ENCODE results near the gene AGAP1.

Gene AGAP1

DNA sequence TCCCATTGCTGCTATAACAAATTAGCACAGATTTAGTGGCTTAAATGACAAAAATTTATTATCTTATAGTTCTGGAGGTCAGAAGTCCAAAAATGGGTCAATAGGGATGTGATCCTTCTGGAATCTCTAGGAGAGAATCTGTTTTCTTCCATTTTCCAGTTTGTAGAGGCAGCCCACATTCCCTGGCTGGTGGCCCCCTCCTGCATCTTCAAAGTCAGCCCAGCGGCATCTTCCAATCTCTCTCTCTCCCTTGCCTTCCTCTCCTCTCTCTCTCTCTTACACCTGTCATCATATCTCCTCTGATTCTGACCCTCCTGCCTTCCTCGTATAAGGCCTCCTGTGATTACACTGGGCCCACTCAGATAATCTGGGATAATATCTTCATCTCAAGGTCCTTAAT is 3.9 kb upstream of the AGAP1 start:
- DNase-seq (ENCODE audit: low read depth): no peak

DNA sequence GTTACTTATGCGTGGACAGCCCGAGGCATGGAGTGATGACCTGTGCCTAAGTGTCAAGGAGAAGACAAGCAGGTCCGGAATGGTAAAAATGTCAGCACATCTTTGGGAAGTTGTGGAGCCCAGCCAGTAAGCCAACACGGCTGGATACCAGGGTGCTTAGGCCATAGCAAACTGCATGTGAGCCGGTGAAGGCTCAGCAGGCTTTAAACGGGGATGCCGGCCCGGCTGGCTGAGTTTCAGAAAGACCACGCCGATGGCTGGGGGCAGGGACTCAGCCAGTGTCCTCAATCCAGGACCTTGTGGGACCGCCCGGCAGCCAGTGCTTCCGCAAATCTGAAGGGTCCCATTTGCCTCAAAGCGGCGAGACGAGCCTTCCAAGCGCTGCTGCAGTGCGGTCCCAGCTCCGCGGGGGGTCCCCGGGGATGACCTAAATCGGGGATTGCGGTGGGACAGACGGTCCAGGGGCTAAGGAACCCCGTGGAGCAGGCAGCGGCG is 946 bp upstream of the AGAP1 start:
- DNase-seq (ENCODE audit: low read depth): no peak

DNA sequence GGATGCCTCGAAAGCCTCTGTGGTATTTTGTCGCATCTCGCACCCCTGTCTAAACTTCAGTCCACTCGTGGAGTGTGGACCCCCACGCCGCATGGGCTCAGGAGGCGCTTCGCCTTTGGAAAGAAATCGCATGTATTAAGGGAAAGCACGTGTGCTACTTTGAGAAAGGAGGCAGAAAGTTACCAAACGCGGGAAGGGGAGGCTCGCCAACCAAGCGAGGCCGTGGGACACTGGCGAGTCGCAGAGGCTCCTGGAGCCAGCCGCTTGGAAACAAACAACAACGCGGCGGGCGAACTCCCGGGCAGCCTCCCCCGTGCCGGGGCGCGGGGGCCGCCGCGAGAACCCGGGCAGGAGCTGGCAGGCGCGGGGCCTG is 455 bp upstream of the AGAP1 start:
- no peak for DNase-seq (ENCODE audit: low read depth)

- DNase-seq (ENCODE audit: low read depth): no peak
Measured at GRCh38 chr2:235494716-235495372, 1.0 kb downstream of the AGAP1 start.

GRCh38 chr2:235495373-235496238 is 1.8 kb downstream of the AGAP1 start:
- DNase-seq (ENCODE audit: low read depth): no peak

GRCh38 chr2:235496239-235496621 is 2.4 kb downstream of the AGAP1 start:
- no peak for DNase-seq (ENCODE audit: low read depth)

- DNase-seq (ENCODE audit: low read depth): no peak
Measured at GRCh38 chr2:235497096-235497495, 3.3 kb downstream of the AGAP1 start.

- DNase-seq (ENCODE audit: low read depth): no peak
Measured at GRCh38 chr2:235498541-235498940, 4.7 kb downstream of the AGAP1 start.

DNA sequence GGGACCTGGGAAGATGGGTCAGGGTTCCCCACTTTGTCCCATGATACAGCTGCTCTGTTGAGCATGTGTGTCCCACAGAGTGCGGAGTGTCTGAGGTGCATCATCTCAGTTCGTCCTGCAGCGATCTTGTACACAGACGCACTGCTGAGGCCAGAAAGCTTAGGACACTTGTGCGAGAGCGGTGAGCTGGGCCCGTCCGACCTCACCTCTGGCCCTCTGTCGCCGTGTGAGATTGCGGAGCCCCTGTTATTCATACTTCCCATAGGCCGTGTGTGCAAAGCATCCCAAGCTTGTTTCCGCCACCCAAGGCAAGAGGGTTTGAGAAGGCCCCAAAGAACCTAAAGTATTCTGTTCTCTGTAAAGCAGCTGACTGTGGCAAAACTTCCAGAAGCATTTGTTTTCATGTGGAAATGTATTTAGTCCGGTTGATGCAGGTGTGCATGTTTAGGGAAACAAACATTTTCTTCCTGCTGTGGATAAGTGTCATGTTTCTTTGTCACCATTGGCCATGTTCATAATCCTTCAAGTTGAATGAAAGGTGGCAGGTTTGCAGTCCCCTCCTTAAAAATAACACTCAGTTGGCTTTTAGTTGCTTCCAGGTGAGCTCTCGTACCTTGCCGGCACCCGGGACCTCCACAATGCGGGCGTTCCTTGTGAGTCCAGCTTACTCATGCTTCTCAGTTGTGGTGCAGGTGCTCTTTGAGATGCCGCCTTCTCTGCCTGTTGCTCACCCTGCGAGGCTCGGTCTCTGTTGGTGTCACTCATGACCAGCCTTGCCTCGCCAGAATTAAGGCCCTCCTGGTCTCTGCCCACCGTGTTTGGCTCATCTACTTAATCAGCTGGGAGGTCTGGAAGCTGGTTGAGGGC is 5.3 kb downstream of the AGAP1 start:
- no peak for DNase-seq (ENCODE audit: low read depth)

- DNase-seq (ENCODE audit: low read depth): no peak
Measured at GRCh38 chr2:235500110-235500760, 6.4 kb downstream of the AGAP1 start.

DNA sequence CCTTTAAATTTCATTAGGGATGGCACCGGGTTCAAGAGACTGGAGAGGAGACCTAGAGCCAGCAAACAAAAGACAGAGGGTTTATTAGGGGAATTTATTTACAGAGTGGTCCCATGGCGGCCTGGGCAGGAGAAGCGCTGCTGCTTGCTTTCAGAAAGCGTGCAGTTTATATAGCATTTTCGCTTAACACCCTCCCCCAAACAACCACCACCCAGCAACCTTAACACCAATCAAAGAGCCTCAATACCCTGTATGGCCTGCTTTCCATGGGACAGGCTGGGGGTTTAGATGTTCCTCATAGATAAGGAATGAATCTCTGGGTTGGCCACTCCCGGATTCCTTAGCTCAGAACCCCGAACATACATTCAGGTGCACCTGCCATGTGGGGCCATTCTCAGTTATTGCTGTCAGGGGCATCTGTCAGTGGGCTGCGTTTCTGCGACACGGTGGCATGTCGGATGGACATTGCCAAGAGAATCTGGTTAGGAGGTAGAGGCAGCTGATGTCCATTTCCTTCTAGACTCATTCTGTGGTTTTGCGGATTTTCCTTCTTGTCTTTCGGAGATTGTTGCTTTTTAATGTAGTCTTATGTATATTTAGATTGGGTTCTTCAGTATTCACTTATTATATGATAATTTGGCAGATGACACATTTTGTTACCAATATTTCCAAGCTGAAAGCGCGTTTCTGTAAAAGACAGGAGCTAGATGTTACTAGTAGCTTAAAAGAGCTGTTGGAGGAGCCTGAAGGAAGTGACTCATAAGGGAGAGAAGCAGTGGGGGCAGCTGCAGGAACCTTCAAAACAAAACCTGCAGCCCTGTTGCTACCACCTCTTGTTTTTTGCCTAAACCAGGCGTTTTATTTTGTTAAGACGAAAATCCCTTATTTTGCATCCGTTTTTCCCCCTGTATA is 7.2 kb downstream of the AGAP1 start:
- no peak for DNase-seq (ENCODE audit: low read depth)

DNA sequence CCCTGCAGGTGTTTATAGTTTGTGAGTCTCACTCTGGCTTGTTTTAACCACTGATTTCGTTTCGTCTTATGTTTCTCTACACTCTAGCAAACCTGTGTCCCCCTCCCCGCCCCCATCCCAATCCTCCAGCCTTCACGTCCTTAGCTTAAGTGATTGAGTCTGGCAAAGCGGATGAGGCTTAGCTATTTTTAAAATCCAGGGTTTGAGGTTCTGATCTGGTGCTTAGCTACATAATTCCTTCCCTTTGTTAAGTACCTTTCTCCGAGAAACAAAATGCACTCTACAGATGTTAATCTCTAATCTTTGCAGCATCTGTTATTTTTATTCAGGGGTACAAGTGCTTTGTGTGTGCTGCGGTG is 7.8 kb downstream of the AGAP1 start:
- no peak for DNase-seq (ENCODE audit: low read depth)

DNA sequence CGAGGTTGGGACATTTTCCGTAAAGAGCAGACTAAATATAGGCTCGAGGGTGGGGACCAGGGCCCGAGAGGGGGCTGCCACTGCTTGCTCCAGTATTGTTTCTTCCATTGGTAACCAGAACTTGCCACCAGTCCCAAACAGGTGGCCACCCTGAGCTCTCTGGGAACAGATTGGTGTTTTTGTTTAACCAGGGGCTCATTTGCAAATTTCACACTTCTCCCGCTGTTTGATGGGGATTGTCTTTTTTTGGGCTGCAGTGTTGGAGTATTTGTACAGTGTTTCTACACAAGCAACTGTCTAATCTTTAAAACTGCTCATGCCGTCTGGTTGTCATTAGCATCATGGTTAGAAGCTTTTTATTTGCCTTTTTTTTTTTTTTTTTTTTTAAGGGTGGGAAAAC is 8.5 kb downstream of the AGAP1 start:
- DNase-seq (ENCODE audit: low read depth): no peak

GRCh38 chr2:235504441-235505180 is 10.8 kb downstream of the AGAP1 start:
- no peak for DNase-seq (ENCODE audit: low read depth)

DNA sequence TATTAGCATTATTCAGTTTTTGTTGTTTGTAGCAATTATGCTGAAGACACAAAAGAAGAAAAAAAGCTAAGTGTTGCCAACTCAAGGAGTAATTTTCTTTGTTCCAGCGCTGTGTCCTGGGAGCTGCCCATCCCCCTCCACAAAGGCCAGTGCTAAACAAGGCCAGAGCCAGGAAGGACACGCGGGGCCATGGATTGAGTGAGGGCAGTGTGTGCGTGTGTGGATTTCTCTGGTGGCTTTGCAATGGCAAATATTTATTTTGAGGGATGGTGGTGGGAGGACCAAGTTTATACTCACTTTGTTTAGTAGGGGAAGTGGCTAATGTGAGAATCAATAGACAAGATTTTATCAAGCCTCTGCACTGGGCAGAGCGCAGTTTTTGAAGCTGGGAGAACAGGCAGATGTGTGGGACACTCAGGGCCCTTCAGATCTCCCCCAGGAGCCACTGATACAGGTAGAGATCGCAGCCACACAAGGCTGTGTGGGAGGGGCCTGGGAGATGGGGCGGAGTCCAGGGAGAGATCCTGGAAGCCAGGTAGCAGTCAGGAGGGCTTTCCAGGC is 11.4 kb downstream of the AGAP1 start:
- no peak for DNase-seq (ENCODE audit: low read depth)

DNA sequence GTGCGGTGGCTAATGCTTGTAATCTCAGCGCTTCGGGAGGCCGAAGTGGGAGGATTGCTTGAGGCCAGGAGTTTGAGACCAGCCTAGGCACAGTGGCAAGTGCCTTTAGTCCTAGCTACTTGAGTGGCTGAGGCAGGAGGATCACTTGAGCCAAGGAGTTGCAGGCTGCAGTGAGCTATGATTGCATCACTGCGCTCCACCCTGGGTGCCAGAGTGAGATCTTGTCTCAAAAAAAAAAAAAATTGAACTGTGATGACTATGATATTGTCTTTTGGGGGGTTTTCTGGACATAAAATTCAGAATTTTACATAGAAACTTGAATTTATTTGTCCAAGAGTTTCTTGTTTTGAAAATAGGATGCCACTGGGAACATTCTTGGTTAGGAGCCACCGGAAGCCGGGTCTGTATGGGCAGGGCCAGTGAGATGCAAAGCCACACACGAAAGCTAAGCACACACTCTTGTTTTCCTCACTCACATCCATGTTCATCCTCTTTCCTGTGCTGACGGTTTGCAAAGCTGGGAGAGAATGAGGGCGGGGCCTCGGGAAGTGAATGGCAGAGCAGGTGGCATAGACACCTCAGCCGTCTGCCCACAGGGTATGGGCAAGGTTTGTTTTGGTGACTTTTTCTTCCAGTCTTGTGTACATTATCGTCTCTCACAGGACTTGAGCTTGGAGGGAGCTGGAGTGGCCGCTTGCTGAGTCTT is 12.6 kb downstream of the AGAP1 start:
- DNase-seq (ENCODE audit: low read depth): no peak

GRCh38 chr2:235506997-235507615 is 13.3 kb downstream of the AGAP1 start:
- DNase-seq (ENCODE audit: low read depth): no peak

- DNase-seq (ENCODE audit: low read depth): no peak
Measured at GRCh38 chr2:235507928-235508327, 14.1 kb downstream of the AGAP1 start.

Measured in GM04504 (cell line).